Measurements from ENCODE around the gene DPF3. TPM values are rescaled to one million over a fixed set of nuclear protein-coding genes. Genes with fewer than 3 reads are reported as not detected.

The DPF3 gene
- total RNA-seq, 3 donors from 2014 or later: 9.3 to 21.9 (median 10.9) TPM

DNA sequence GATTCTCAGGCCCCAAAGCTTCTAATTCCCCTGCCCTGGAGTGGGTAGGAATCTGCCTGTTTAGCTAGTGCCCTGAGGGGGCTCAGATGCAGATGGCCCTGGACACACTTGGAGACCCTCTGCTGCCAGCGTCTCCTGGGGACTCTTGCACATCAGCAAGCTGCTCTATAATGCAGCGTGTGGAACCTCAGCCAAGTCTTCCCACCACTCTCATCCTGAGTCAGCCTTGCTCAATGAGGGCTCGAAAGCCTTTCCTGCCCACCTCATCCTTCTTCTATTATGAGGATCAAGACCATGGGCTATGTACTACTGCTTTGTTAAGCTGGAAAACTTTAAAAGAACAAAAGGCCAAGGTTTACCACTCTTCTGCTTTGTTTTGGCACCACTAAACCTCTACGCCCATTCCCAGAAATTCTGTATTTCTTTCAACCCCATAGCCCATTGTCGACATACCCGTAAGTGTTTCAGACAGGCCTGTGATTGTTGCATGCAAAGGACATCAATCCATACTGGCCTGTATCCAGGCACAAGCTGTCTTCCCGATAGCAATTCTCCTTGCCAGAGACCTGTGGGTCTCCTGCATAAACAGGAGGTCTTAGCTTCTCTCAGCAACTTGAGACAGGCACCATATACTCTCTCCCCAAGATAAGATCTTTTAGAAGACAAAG, 246.9 kb downstream of the DPF3 start:
- no peak for ATAC-seq
- Histone ChIP-seq H3K9me3 (peaks cover 4% of the 10 kb centered on the region), H3K4me3 (no peak overlapping the region), H3K36me3 (ENCODE audit: low read depth) (no peaks in the 10 kb centered on the region), H3K4me1 (ENCODE audit: low read depth) (no peaks in the 10 kb centered on the region)
- intact Hi-C loops (cut with DNase I, micrococcal nuclease): no loop called here
- TF ChIP-seq, protein P1, sequence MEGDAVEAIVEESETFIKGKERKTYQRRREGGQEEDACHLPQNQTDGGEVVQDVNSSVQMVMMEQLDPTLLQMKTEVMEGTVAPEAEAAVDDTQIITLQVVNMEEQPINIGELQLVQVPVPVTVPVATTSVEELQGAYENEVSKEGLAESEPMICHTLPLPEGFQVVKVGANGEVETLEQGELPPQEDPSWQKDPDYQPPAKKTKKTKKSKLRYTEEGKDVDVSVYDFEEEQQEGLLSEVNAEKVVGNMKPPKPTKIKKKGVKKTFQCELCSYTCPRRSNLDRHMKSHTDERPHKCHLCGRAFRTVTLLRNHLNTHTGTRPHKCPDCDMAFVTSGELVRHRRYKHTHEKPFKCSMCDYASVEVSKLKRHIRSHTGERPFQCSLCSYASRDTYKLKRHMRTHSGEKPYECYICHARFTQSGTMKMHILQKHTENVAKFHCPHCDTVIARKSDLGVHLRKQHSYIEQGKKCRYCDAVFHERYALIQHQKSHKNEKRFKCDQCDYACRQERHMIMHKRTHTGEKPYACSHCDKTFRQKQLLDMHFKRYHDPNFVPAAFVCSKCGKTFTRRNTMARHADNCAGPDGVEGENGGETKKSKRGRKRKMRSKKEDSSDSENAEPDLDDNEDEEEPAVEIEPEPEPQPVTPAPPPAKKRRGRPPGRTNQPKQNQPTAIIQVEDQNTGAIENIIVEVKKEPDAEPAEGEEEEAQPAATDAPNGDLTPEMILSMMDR (IDR thresholded peaks at IDR 0.05): no peak
- DNase-seq: no peak

DNA sequence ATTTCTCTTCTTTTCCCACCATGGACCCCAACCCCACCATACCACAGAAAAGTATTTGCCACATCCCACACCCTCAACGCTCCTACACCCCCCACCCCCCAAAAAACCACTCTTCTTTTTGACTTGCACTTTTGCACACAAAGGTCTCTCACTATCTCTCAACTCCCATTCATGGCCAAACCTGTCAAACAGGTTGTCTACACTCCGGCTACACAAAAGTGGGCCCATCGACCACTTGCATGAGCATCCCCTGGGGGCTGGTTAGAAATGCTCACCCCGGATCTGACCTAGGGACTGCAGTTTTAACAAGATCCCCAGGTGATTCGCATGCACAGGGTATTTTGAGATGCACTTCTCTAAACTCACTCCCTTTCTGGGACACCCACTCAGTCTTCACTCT, 248.2 kb downstream of the DPF3 start:
- ATAC-seq (no peak), DNase-seq (no peak)
- Histone ChIP-seq H3K36me3 (ENCODE audit: low read depth) (no peaks in the 10 kb centered on the region), H3K9me3 (peaks cover 4% of the 10 kb centered on the region), H3K4me1 (ENCODE audit: low read depth) (no peaks in the 10 kb centered on the region), H3K4me3 (no peak overlapping the region)
- intact Hi-C loops (cut with DNase I, micrococcal nuclease): no loop called here
- TF ChIP-seq, protein P1 (IDR thresholded peaks at IDR 0.05): no peak

DNA sequence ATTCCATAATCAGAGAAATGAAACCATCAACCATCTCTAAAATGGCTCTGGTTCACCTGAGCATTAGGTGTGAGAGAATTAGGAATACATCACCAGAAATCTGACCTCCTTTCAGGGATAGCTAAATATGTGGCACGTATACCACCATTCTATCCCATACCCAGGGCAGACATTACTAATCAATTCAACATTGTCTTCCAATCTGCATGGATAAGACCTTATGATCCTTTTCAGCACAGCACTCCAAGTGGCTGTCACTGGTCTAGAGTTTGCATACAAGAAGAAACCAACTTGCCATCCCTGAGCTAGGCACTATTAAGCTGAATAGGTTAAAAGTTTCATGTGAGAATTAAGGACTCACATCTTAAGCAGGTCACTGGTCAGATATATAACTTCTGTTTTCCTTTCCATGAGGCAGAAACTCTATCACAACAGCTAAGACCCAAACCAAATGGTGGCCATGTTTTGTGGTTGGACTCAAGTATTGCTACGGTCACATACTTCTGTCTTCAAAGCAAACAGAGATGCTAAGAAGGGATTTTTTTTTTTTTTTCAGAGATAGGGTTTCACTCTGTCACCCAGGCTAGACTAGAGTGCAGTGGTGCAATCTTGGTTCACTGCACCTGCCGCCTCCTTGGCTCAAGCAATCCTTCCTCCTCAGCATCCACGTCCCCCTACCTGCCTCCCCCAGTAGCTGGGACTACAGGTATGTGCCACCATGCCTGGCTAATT, 249.0 kb downstream of the DPF3 start:
- intact Hi-C loops (cut with DNase I, micrococcal nuclease): no loop called here
- H3K36me3 ChIP-seq (ENCODE audit: low read depth): no peaks in the 10 kb centered on the region

DNA sequence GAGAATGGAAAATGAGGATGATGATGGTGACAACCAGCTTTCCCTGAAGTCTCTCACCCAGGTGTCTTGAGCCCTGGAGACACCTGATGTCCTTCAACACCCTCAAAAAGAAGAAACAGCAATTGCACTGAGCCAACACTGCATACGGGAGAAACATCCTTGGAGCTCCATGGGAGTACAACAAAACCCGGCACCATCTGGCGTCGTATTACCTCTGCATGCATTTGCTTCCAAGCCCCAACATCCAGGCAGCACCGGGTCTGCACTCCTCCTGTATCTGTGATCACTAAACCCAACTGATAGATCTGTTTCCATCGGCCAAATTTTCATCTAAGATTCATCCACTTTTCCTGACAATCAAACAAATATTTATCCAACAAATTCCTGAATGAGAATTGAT, 249.9 kb downstream of the DPF3 start:
- ATAC-seq (no peak), DNase-seq (no peak)
- intact Hi-C loops (cut with DNase I, micrococcal nuclease): no loop called here
- H3K36me3 ChIP-seq (ENCODE audit: low read depth): no peaks in the 10 kb centered on the region
- TF ChIP-seq, protein P1 (IDR thresholded peaks at IDR 0.05): no peak
- no peaks in the 10 kb centered on the region for H3K4me1 ChIP-seq (ENCODE audit: low read depth)
- H3K4me3 ChIP-seq: no peak overlapping the region
- peaks cover 11% of the 10 kb centered on the region for H3K9me3 ChIP-seq

More for the DNA sequence above, 249.0 kb downstream of the DPF3 start:
- TF ChIP-seq, protein P1 (IDR thresholded peaks at IDR 0.05): no peak
- no peak for DNase-seq
- H3K4me3 ChIP-seq: no peak overlapping the region
- no peak for ATAC-seq
- H3K4me1 ChIP-seq (ENCODE audit: low read depth): no peaks in the 10 kb centered on the region
- peaks cover 4% of the 10 kb centered on the region for H3K9me3 ChIP-seq

DNA sequence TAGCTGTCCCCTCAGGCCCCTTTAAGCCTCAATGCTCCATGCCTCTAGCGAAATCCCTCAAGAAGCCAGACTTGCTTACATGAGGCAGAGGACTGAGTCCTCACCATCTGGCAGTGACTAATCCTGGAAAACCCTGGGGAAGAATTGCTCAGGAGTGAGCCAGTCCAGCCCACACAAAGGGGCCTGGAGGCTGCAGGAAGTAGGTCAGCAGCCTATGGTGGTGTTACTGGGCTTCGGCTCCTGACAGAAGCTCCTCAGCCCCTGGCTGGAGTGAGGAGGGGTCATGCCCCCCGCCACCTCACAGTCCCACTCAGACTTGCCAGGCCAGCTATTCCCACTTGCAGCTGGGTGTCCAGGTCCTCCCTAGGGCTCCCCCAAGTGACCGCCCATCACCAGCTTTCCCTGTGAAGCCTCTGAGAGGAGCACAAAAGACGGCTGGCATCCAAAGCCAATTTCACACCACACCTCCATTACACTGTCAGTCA, 250.5 kb downstream of the DPF3 start:
- TF ChIP-seq, protein P1 (IDR thresholded peaks at IDR 0.05): no peak
- peaks cover 11% of the 10 kb centered on the region for H3K9me3 ChIP-seq
- intact Hi-C loops (cut with DNase I, micrococcal nuclease): no loop called here
- H3K36me3 ChIP-seq (ENCODE audit: low read depth): no peaks in the 10 kb centered on the region
- no peaks in the 10 kb centered on the region for H3K4me1 ChIP-seq (ENCODE audit: low read depth)
- DNase-seq (no peak), ATAC-seq (peak; percentile 44)
- no peak overlapping the region for H3K4me3 ChIP-seq
